Parathyroid adenoma (tissue), 2 donors: ENCODE results near the gene SSX7.

Experiments
- H2AFZ ChIP-seq: fragments of 300-600 bp; sonication (generic); one replicate; pipeline ENCODE4 v1.7.0; 2017; ENCODE audit warnings: antibody characterized with exemption, mild to moderate bottlenecking
- H3K27ac ChIP-seq: fragments of 300-600 bp; sonication (generic); one replicate; pipeline ENCODE4 v1.7.0; 2017
- H3K27me3 ChIP-seq: fragments of 300-600 bp; sonication (generic); one replicate; pipeline ENCODE4 v1.7.0; 2017; ENCODE audit warnings: low read length; ENCODE audit not compliant: control insufficient read depth, insufficient read depth
- H3K36me3 ChIP-seq: fragments of 300-600 bp; sonication (generic); one replicate; pipeline ENCODE4 v1.7.0; 2017; ENCODE audit warnings: low read length; ENCODE audit not compliant: control insufficient read depth, insufficient read depth
- H3K4me1 ChIP-seq: fragments of 300-600 bp; sonication (generic); one replicate; pipeline ENCODE4 v1.7.0; 2017; ENCODE audit warnings: control low read depth
- H3K4me2 ChIP-seq: fragments of 300-600 bp; sonication (generic); one replicate; pipeline ENCODE4 v1.7.0; 2017; ENCODE audit warnings: low read length
- H3K4me3 ChIP-seq: fragments of 300-600 bp; sonication (generic); one replicate; pipeline ENCODE4 v1.7.0; 2017; ENCODE audit warnings: low read depth, low read length
- H3K79me2 ChIP-seq: fragments of 300-600 bp; sonication (generic); one replicate; pipeline ENCODE4 v1.7.0; 2017; ENCODE audit warnings: control low read depth
- H3K9ac ChIP-seq: fragments of 300-600 bp; sonication (generic); one replicate; pipeline ENCODE4 v1.7.0; 2017; ENCODE audit warnings: mild to moderate bottlenecking
- H3K9me3 ChIP-seq: fragments of 300-600 bp; sonication (generic); one replicate; pipeline ENCODE4 v1.7.0; 2017; ENCODE audit warnings: low read length; ENCODE audit not compliant: control insufficient read depth
- CTCF ChIP-seq: fragments of 300-600 bp; sonication (generic); IDR thresholded peaks from one replicate; pipeline ENCODE4 v1.7.0; 2017; ENCODE audit warnings: antibody characterized with exemption, mild to moderate bottlenecking
- donor health status: primary hyperparathyroidism.

The SSX7 gene

GRCh38 chrX:52598886-52599285 is 55.8 kb downstream of the SSX7 start:
- Histone ChIP-seq H3K4me3 (no peak overlapping the region), H3K4me1 (no peaks in the 10 kb centered on the region), H3K27me3 (no peaks in the 10 kb centered on the region), H3K36me3 (no peaks in the 10 kb centered on the region), H3K9me3 (no peaks in the 10 kb centered on the region), H3K9ac (no peak overlapping the region), H3K79me2 (no peaks in the 10 kb centered on the region), H2AFZ (no peak overlapping the region), H3K27ac (no peak overlapping the region), H3K4me2 (no peak overlapping the region)
- no peak for TF ChIP-seq CTCF

GRCh38 chrX:52594658-52595057 is 60.0 kb downstream of the SSX7 start:
- Histone ChIP-seq H3K4me2 (no peak overlapping the region), H3K27ac (no peak overlapping the region), H3K27me3 (no peaks in the 10 kb centered on the region), H2AFZ (no peak overlapping the region), H3K9me3 (no peaks in the 10 kb centered on the region), H3K36me3 (no peaks in the 10 kb centered on the region), H3K4me1 (no peaks in the 10 kb centered on the region), H3K9ac (no peak overlapping the region), H3K4me3 (no peak overlapping the region), H3K79me2 (no peaks in the 10 kb centered on the region)
- no peak for TF ChIP-seq CTCF
